IMR-90 (cell line): Measurements from ENCODE around the gene R3HDM4. TPM values are rescaled to one million over a fixed set of nuclear protein-coding genes. Genes with fewer than 3 reads are reported as not detected.

Experiments
- ATAC-seq: fragments of 200-7000 bp; cut with Tn5 transposase; 2 replicates; pipeline ENCODE4 v1.9.1; 2020; ENCODE audit warnings: low read depth, mild to moderate bottlenecking, moderate library complexity
- BruUV-seq: library from RNA; stranded (reverse); fragments of 400-500 nt; replicated peaks from 2 replicates; lab custom pipeline; 2021; lab: Mats Ljungman, UMichigan
- CTCF ChIA-PET: fragments of 300-600 bp; formaldehyde crosslinking; extraction: SDS; loops from one replicate; lab custom pipeline; 2021; ENCODE audit warnings: antibody characterized with exemption; lab: Yijun Ruan, JAX
- POLR2A ChIA-PET: fragments of 300-600 bp; sonication (Branson Sonifier 250); formaldehyde crosslinking; loops from one replicate; lab custom pipeline; 2022; ENCODE audit warnings: antibody characterized with exemption; ENCODE audit not compliant: unreplicated experiment; lab: Charles Lee
- DNase-seq: peaks from one replicate; pipeline ENCODE4 v3.0.0; 2013
- H2AFZ ChIP-seq: replicated peaks from 2 replicates; pipeline ENCODE3; 2013; ENCODE audit warnings: low read length, mild to moderate bottlenecking; ENCODE audit not compliant: poor library complexity
- H2AK5ac ChIP-seq: 2 replicates; pipeline ENCODE4 v1.6.1; 2013; ENCODE audit warnings: low read depth, low read length, inconsistent platforms
- H2AK9ac ChIP-seq: replicated peaks from 2 replicates; pipeline ENCODE3; 2013; ENCODE audit warnings: mild to moderate bottlenecking, low read depth, low read length, moderate library complexity; ENCODE audit not compliant: poor library complexity
- H2BK120ac ChIP-seq: 2 replicates; pipeline ENCODE4 v1.6.1; 2013; ENCODE audit warnings: low read depth, low read length, inconsistent platforms
- H2BK15ac ChIP-seq: 3 replicates; pipeline ENCODE4 v1.6.1; 2013; ENCODE audit warnings: low read depth, low read length, inconsistent platforms
- H2BK20ac ChIP-seq: 2 replicates; pipeline ENCODE4 v1.6.1; 2013; ENCODE audit warnings: low read depth, mild to moderate bottlenecking, inconsistent platforms, low read length, moderate library complexity
- H2BK5ac ChIP-seq: 2 replicates; pipeline ENCODE4 v1.6.1; 2013; ENCODE audit warnings: mild to moderate bottlenecking, low read depth, low read length, inconsistent platforms; ENCODE audit not compliant: poor library complexity, severe bottlenecking
- H3K14ac ChIP-seq: replicated peaks from 2 replicates; pipeline ENCODE4 v1.6.1; 2013; ENCODE audit warnings: low read depth, low read length, inconsistent platforms
- H3K18ac ChIP-seq: 2 replicates; pipeline ENCODE4 v1.6.1; 2013; ENCODE audit warnings: low read depth, low read length, control low read depth
- H3K23ac ChIP-seq: 2 replicates; pipeline ENCODE4 v1.6.1; 2013; ENCODE audit warnings: low read depth, low read length, inconsistent platforms
- H3K27ac ChIP-seq: 2 replicates; pipeline ENCODE4 v1.5.1; 2013; ENCODE audit warnings: mild to moderate bottlenecking, control low read depth, low read length; ENCODE audit not compliant: insufficient read depth
- H3K27me3 ChIP-seq: 2 replicates; pipeline ENCODE4 v1.6.1; 2013; ENCODE audit warnings: low read length; ENCODE audit not compliant: control insufficient read depth, insufficient read depth
- H3K36me3 ChIP-seq: 2 replicates; pipeline ENCODE4 v1.6.1; 2013; ENCODE audit warnings: low read length, mixed read lengths; ENCODE audit not compliant: control insufficient read depth, insufficient read depth
- H3K4ac ChIP-seq: 2 replicates; pipeline ENCODE4 v1.6.1; 2013; ENCODE audit warnings: low read depth, low read length, inconsistent platforms
- H3K4me1 ChIP-seq: 2 replicates; pipeline ENCODE4 v1.6.1; 2013; ENCODE audit warnings: low read length, mixed read lengths; ENCODE audit not compliant: control insufficient read depth, insufficient read depth
- H3K4me2 ChIP-seq: 2 replicates; pipeline ENCODE4 v1.6.1; 2013; ENCODE audit warnings: low read depth, mild to moderate bottlenecking, control low read depth, low read length, moderate library complexity
- H3K4me3 ChIP-seq: 2 replicates; pipeline ENCODE4 v1.5.1; 2013; ENCODE audit warnings: low read depth, mild to moderate bottlenecking, control low read depth, low read length, moderate library complexity; ENCODE audit not compliant: insufficient read depth
- H3K56ac ChIP-seq: 2 replicates; pipeline ENCODE4 v1.6.1; 2013; ENCODE audit warnings: low read length, inconsistent platforms; ENCODE audit not compliant: insufficient read depth; ENCODE audit errors: extremely low read depth
- H3K79me1 ChIP-seq, 2 experiments: 2 replicates each; pipeline ENCODE4 v1.6.1; 2013; ENCODE audit warnings: low read length in 2 of 2, inconsistent platforms in 1 of 2, low read depth in 1 of 2
- H3K9ac ChIP-seq: 2 replicates; pipeline ENCODE4 v1.6.1; 2013; ENCODE audit warnings: low read depth, low read length, control low read depth
- H3K9me1 ChIP-seq: 2 replicates; pipeline ENCODE4 v1.6.1; 2013; ENCODE audit warnings: low read length, inconsistent platforms; ENCODE audit not compliant: insufficient read depth
- H3K9me3 ChIP-seq: 2 replicates; pipeline ENCODE4 v1.6.1; 2013; ENCODE audit warnings: low read length; ENCODE audit not compliant: control insufficient read depth, insufficient read depth
- H4K20me1 ChIP-seq: 2 replicates; pipeline ENCODE4 v1.6.1; 2013; ENCODE audit warnings: low read length, inconsistent platforms; ENCODE audit not compliant: insufficient read depth
- H4K5ac ChIP-seq: 2 replicates; pipeline ENCODE4 v1.6.1; 2013; ENCODE audit warnings: mild to moderate bottlenecking, low read depth, low read length, control low read depth
- H4K8ac ChIP-seq, 2 experiments: 2 replicates each; pipeline ENCODE4 v1.6.1; 2013; ENCODE audit warnings: low read depth in 2 of 2, low read length in 2 of 2, control low read depth in 1 of 2, inconsistent platforms in 1 of 2
- H4K91ac ChIP-seq: 2 replicates; pipeline ENCODE4 v1.6.1; 2013; ENCODE audit warnings: low read depth, low read length, inconsistent platforms; ENCODE audit not compliant: insufficient read depth
- BHLHE40 ChIP-seq: fragments of 150-350 bp; IDR thresholded peaks from 2 replicates; pipeline ENCODE4 v1.6.1; 2016; ENCODE audit warnings: mild to moderate bottlenecking, low read depth, low read length
- CEBPB ChIP-seq: IDR thresholded peaks from 2 replicates; pipeline ENCODE4 v1.6.1; 2012; ENCODE audit warnings: low read depth, low read length, improper control_type of control experiment
- CHD1 ChIP-seq: IDR thresholded peaks from 2 replicates; pipeline ENCODE4 v1.6.1; 2012; ENCODE audit warnings: low read depth, low read length, improper control_type of control experiment
- FOS ChIP-seq: fragments of 150-350 bp; IDR thresholded peaks from 2 replicates; pipeline ENCODE4 v1.6.1; 2016; ENCODE audit warnings: low read depth, low read length
- MAFK ChIP-seq: IDR thresholded peaks from 2 replicates; pipeline ENCODE4 v1.6.1; 2012; ENCODE audit warnings: low read depth, low read length, improper control_type of control experiment
- MAZ ChIP-seq: IDR thresholded peaks from 2 replicates; pipeline ENCODE4 v1.6.1; 2012; ENCODE audit warnings: low read depth, mild to moderate bottlenecking, low read length, improper control_type of control experiment, moderate library complexity, borderline replicate concordance
- MXI1 ChIP-seq: IDR thresholded peaks from 2 replicates; pipeline ENCODE4 v1.6.1; 2012; ENCODE audit warnings: low read depth, mild to moderate bottlenecking, low read length, moderate library complexity, borderline replicate concordance
- NFE2L2 ChIP-seq: fragments of 150-350 bp; IDR thresholded peaks from 2 replicates; pipeline ENCODE4 v1.6.1; 2016; ENCODE audit warnings: low read depth, mild to moderate bottlenecking, low read length
- POLR2A ChIP-seq: IDR thresholded peaks from 2 replicates; pipeline ENCODE4 v1.6.1; 2012; ENCODE audit warnings: mild to moderate bottlenecking, low read depth, low read length
- RAD21 ChIP-seq: IDR thresholded peaks from 2 replicates; pipeline ENCODE4 v1.6.1; 2012; ENCODE audit warnings: low read length, improper control_type of control experiment
- RCOR1 ChIP-seq: IDR thresholded peaks from 2 replicates; pipeline ENCODE4 v1.6.1; 2012; ENCODE audit warnings: mild to moderate bottlenecking, low read length, improper control_type of control experiment; ENCODE audit not compliant: insufficient replicate concordance
- RFX5 ChIP-seq: IDR thresholded peaks from 2 replicates; pipeline ENCODE4 v1.8.0; 2012; ENCODE audit warnings: low read depth, mild to moderate bottlenecking, low read length, moderate library complexity
- SMC3 ChIP-seq: fragments of 150-350 bp; IDR thresholded peaks from 2 replicates; pipeline ENCODE4 v1.6.1; 2016; ENCODE audit warnings: low read depth, mild to moderate bottlenecking, antibody characterized with exemption, low read length, moderate library complexity
- USF2 ChIP-seq: fragments of 150-350 bp; IDR thresholded peaks from 2 replicates; pipeline ENCODE4 v1.6.1; 2017; ENCODE audit warnings: mild to moderate bottlenecking, antibody characterized with exemption, low read length, low read depth
- WGBS, 2 experiments: methylation state at CpG; one replicate each; pipeline versions ENCODE4 v1.1.5 to v1.1.7; 2013; ENCODE audit warnings: missing lambda C conversion rate in 2 of 2; ENCODE audit not compliant: insufficient read length in 1 of 2; ENCODE audit errors: extremely low coverage in 2 of 2; 5-methylcytosine and 5-hydroxymethylcytosine counted together
- dilution Hi-C: fragments of 300-500 bp; cut with HindIII; formaldehyde crosslinking; loops from one replicate; pipeline ENCODE4 v1.14.3; 2018; ENCODE audit warnings: low sequenced_read_pairs; ENCODE audit not compliant: unreplicated experiment
- in situ Hi-C: fragments of 300-500 bp; cut with MboI; formaldehyde crosslinking; loops from 3 replicates; pipeline ENCODE4 v1.14.3; 2019; ENCODE audit warnings: low sequenced_read_pairs, inconsistent platforms, mixed read lengths
- intact Hi-C: fragments of 100-400 bp; cut with micrococcal nuclease; formaldehyde crosslinking; loops from 2 replicates; pipeline ENCODE4 v1.10.0; 2022
- polyA plus RNA-seq, 3 experiments: library from polyadenylated mRNA; depleted of rRNA; stranded (reverse); fragments of >200 nt; gene quantifications; 2 replicates each; pipeline ENCODE4 v1.2.3, GENCODE V29; 2012; ENCODE audit warnings: low replicate concordance in 1 of 3
- total RNA-seq: library from RNA; depleted of rRNA; stranded (reverse); fragments of >200 nt; gene quantifications from 2 replicates; pipeline ENCODE4 v1.2.3, GENCODE V29; 2012
- TF ChIP-seq, protein P1 (sequence below): fragments of 150-350 bp; IDR thresholded peaks from 2 replicates; pipeline ENCODE4 v1.6.1; 2016; ENCODE audit warnings: low read depth, mild to moderate bottlenecking, low read length, moderate library complexity, borderline replicate concordance
- TF ChIP-seq, protein P2 (sequence below): conservative IDR thresholded peaks from 2 replicates; pipeline ENCODE4 v1.5.1; 2012; ENCODE audit warnings: mild to moderate bottlenecking, low read depth, low read length, improper control_type of control experiment

The R3HDM4 gene
- total and polyA plus RNA-seq, 2 of the 4 experiments (the other 2 are of a cell fraction), result 9.0 to 51.5 TPM

- dilution Hi-C loops, result no loop called here
- Histone ChIP-seq H3K23ac (no peak overlapping the region), H4K20me1 (peaks cover 6% of the 10 kb centered on the region), H3K27ac (no peak overlapping the region), H3K4ac (no peak overlapping the region), H3K79me1 (peaks cover 3 to 15% of the 10 kb centered on the region in 2 experiments; a peak in 2 of 4 replicates), H4K8ac (no peak overlapping the region), H3K14ac (no peak overlapping the region), H3K27me3 (no peaks in the 10 kb centered on the region), H4K5ac (no peak overlapping the region), H2AK5ac (no peak overlapping the region), H3K9me3 (no peaks in the 10 kb centered on the region), H3K4me2 (no peak overlapping the region), H2BK15ac (no peak overlapping the region), H3K9me1 (no peaks in the 10 kb centered on the region), H3K4me1 (no peaks in the 10 kb centered on the region), H2AFZ (no peak overlapping the region), H2AK9ac (no peak overlapping the region), H3K18ac (no peak overlapping the region), H3K36me3 (peaks cover 70% of the 10 kb centered on the region), H4K91ac (no peak overlapping the region), H3K4me3 (no peak overlapping the region), H2BK120ac (no peak overlapping the region), H2BK20ac (no peak overlapping the region), H3K9ac (no peak overlapping the region), H3K56ac (no peak overlapping the region), H2BK5ac (no peak overlapping the region)
- TF ChIP-seq NFE2L2 (no peak), MAFK (no peak), RCOR1 (no peak), RFX5 (no peak), BHLHE40 (no peak), CEBPB (no peak), MAZ (no peak), RAD21 (no peak), SMC3 (no peak), POLR2A (no peak), MXI1 (no peak), FOS (no peak), CHD1 (no peak), USF2 (no peak)
- TF ChIP-seq, protein P1, sequence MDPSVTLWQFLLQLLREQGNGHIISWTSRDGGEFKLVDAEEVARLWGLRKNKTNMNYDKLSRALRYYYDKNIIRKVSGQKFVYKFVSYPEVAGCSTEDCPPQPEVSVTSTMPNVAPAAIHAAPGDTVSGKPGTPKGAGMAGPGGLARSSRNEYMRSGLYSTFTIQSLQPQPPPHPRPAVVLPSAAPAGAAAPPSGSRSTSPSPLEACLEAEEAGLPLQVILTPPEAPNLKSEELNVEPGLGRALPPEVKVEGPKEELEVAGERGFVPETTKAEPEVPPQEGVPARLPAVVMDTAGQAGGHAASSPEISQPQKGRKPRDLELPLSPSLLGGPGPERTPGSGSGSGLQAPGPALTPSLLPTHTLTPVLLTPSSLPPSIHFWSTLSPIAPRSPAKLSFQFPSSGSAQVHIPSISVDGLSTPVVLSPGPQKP, result no peak
- TF ChIP-seq, protein P2, sequence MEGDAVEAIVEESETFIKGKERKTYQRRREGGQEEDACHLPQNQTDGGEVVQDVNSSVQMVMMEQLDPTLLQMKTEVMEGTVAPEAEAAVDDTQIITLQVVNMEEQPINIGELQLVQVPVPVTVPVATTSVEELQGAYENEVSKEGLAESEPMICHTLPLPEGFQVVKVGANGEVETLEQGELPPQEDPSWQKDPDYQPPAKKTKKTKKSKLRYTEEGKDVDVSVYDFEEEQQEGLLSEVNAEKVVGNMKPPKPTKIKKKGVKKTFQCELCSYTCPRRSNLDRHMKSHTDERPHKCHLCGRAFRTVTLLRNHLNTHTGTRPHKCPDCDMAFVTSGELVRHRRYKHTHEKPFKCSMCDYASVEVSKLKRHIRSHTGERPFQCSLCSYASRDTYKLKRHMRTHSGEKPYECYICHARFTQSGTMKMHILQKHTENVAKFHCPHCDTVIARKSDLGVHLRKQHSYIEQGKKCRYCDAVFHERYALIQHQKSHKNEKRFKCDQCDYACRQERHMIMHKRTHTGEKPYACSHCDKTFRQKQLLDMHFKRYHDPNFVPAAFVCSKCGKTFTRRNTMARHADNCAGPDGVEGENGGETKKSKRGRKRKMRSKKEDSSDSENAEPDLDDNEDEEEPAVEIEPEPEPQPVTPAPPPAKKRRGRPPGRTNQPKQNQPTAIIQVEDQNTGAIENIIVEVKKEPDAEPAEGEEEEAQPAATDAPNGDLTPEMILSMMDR, result no peak
- DNase-seq (no peak), ATAC-seq (no peak)
- 100% methylated on average over 4 of the region's 30 CpGs; no CpG with 5 or more reads in 1 of the 2 experiments for WGBS, 2 experiments
- intact Hi-C loops, result no loop called here
- CTCF ChIA-PET, result no interaction called here
- in situ Hi-C loops, result no loop called here
- BruUV-seq, result no TSS peak
- POLR2A ChIA-PET, result no interaction called here
These were observed 30.0 kb downstream of the R3HDM4 start for GRCh38 chr19:882871-883497.
